H9 (cell line): Measurements from ENCODE around the gene HOXC11. TPM values are rescaled to one million over a fixed set of nuclear protein-coding genes. Genes with fewer than 3 reads are reported as not detected.

Experiments
- DNase-seq: peaks from one replicate; pipeline ENCODE4 v3.0.0-alpha.2; 2017
- H2AFZ ChIP-seq: one replicate; pipeline ENCODE4 v1.6.1; 2013; ENCODE audit warnings: mild to moderate bottlenecking, low read length, control low read depth, moderate library complexity
- H2AK5ac ChIP-seq: 2 replicates; pipeline ENCODE4 v1.6.1; 2013; ENCODE audit warnings: low read length, control low read depth, mixed read lengths; ENCODE audit not compliant: insufficient read length
- H2BK120ac ChIP-seq: one replicate; pipeline ENCODE4 v1.6.1; 2013; ENCODE audit warnings: low read depth, mild to moderate bottlenecking, low read length, control low read depth, inconsistent platforms; ENCODE audit not compliant: poor library complexity, severe bottlenecking
- H2BK12ac ChIP-seq: 2 replicates; pipeline ENCODE4 v1.6.1; 2013; ENCODE audit warnings: low read length, control low read depth, mixed read lengths, low read depth; ENCODE audit not compliant: insufficient read length
- H2BK15ac ChIP-seq: 2 replicates; pipeline ENCODE4 v1.6.1; 2013; ENCODE audit warnings: low read depth, low read length, control low read depth
- H2BK20ac ChIP-seq: one replicate; pipeline ENCODE4 v1.6.1; 2013; ENCODE audit warnings: low read depth, mild to moderate bottlenecking, low read length, control low read depth, inconsistent platforms; ENCODE audit not compliant: poor library complexity, severe bottlenecking
- H2BK5ac ChIP-seq: 2 replicates; pipeline ENCODE4 v1.6.1; 2013; ENCODE audit warnings: low read length, control low read depth, mixed read lengths; ENCODE audit not compliant: insufficient read length
- H3K14ac ChIP-seq: 2 replicates; pipeline ENCODE4 v1.6.1; 2013; ENCODE audit warnings: low read length, control low read depth; ENCODE audit not compliant: insufficient read depth
- H3K18ac ChIP-seq: 2 replicates; pipeline ENCODE4 v1.6.1; 2013; ENCODE audit warnings: low read depth, mild to moderate bottlenecking, mixed read lengths, low read length, control low read depth; ENCODE audit not compliant: insufficient read length
- H3K23ac ChIP-seq: 2 replicates; pipeline ENCODE4 v1.6.1; 2013; ENCODE audit warnings: low read length, control low read depth, mixed read lengths, low read depth; ENCODE audit not compliant: insufficient read length
- H3K23me2 ChIP-seq: 2 replicates; pipeline ENCODE4 v1.6.1; 2013; ENCODE audit warnings: low read depth, mild to moderate bottlenecking, mixed read lengths, low read length, control low read depth; ENCODE audit not compliant: insufficient read length, poor library complexity, severe bottlenecking
- H3K27ac ChIP-seq: 2 replicates; pipeline ENCODE4 v1.5.1; 2013; ENCODE audit warnings: low read length, control low read depth, mixed read lengths, low read depth; ENCODE audit not compliant: insufficient read length
- H3K27me3 ChIP-seq: 2 replicates; pipeline ENCODE4 v1.6.1; 2013; ENCODE audit warnings: low read length, control low read depth, inconsistent platforms; ENCODE audit not compliant: insufficient read depth
- H3K4ac ChIP-seq: 2 replicates; pipeline ENCODE4 v1.6.1; 2013; ENCODE audit warnings: low read depth, mild to moderate bottlenecking, control low read depth, inconsistent platforms, low read length, moderate library complexity
- H3K4me1 ChIP-seq: 2 replicates; pipeline ENCODE4 v1.6.1; 2013; ENCODE audit warnings: low read length, control low read depth, inconsistent platforms; ENCODE audit not compliant: insufficient read depth
- H3K4me2 ChIP-seq: 2 replicates; pipeline ENCODE4 v1.6.1; 2013; ENCODE audit warnings: low read length, control low read depth, mixed read lengths; ENCODE audit not compliant: insufficient read length, insufficient read depth
- H3K56ac ChIP-seq: 2 replicates; pipeline ENCODE4 v1.6.1; 2013; ENCODE audit warnings: low read depth, mild to moderate bottlenecking, mixed read lengths, low read length, control low read depth; ENCODE audit not compliant: insufficient read length
- H3K79me1 ChIP-seq: 2 replicates; pipeline ENCODE4 v1.6.1; 2013; ENCODE audit warnings: low read depth, mild to moderate bottlenecking, moderate library complexity, low read length, control low read depth, inconsistent platforms; ENCODE audit not compliant: insufficient read depth, poor library complexity, severe bottlenecking
- H3K79me2 ChIP-seq: 2 replicates; pipeline ENCODE4 v1.6.1; 2013; ENCODE audit warnings: low read length, control low read depth, inconsistent platforms; ENCODE audit not compliant: insufficient read depth
- H3K9ac ChIP-seq: 2 replicates; pipeline ENCODE4 v1.6.1; 2013; ENCODE audit warnings: low read length, control low read depth, mixed read lengths; ENCODE audit not compliant: insufficient read length; ENCODE audit errors: extremely low read depth
- H3K9me3 ChIP-seq: one replicate; pipeline ENCODE4 v1.6.1; 2013; ENCODE audit warnings: low read depth, low read length, inconsistent platforms; ENCODE audit not compliant: control insufficient read depth
- H3T11ph ChIP-seq: one replicate; pipeline ENCODE4 v1.6.1; 2013; ENCODE audit warnings: mild to moderate bottlenecking, low read length, control low read depth, inconsistent platforms
- H4K20me1 ChIP-seq: one replicate; pipeline ENCODE4 v1.6.1; 2013; ENCODE audit not compliant: control insufficient read depth, insufficient read length, insufficient read depth
- H4K5ac ChIP-seq: 2 replicates; pipeline ENCODE4 v1.6.1; 2013; ENCODE audit warnings: low read depth, mild to moderate bottlenecking, mixed read lengths, low read length, control low read depth; ENCODE audit not compliant: insufficient read length
- H4K8ac ChIP-seq: replicated peaks from 2 replicates; pipeline ENCODE4 v1.6.1; 2013; ENCODE audit warnings: low read length, control low read depth, mixed read lengths, low read depth; ENCODE audit not compliant: insufficient read length
- H4K91ac ChIP-seq: 2 replicates; pipeline ENCODE4 v1.6.1; 2013; ENCODE audit warnings: low read depth, mild to moderate bottlenecking, moderate library complexity, mixed read lengths, low read length, control low read depth; ENCODE audit not compliant: insufficient read length
- H3K27ac Mint-ChIP-seq, 3 experiments: 2 replicates in 2 of 3; 3 replicates in 1 of 3; pipeline ENCODE4 v1.8.0; 2020 to 2021; ENCODE audit warnings: mixed read lengths in 3 of 3, mild to moderate bottlenecking in 1 of 3, moderate library complexity in 1 of 3
- H3K27me3 Mint-ChIP-seq: 2 replicates; pipeline ENCODE4 v1.8.0; 2021; ENCODE audit warnings: low read depth, mild to moderate bottlenecking, moderate library complexity, mixed read lengths
- H3K36me3 Mint-ChIP-seq, 3 experiments: 2 replicates in 2 of 3; 3 replicates in 1 of 3; pipeline ENCODE4 v1.8.0; 2020 to 2021; ENCODE audit warnings: low read depth in 3 of 3, mixed read lengths in 3 of 3; ENCODE audit not compliant: insufficient read depth in 1 of 3
- H3K4me1 Mint-ChIP-seq, 2 experiments: 2 replicates each; pipeline ENCODE4 v1.8.0; 2020; ENCODE audit warnings: mixed read lengths in 2 of 2
- H3K4me3 Mint-ChIP-seq, 2 experiments: 2 replicates in 1 of 2; 3 replicates in 1 of 2; pipeline ENCODE4 v1.8.0; 2020 to 2021; ENCODE audit warnings: mild to moderate bottlenecking in 2 of 2, mixed read lengths in 2 of 2, moderate library complexity in 1 of 2
- H3K9me3 Mint-ChIP-seq, 2 experiments: 2 replicates in 1 of 2; 3 replicates in 1 of 2; pipeline ENCODE4 v1.8.0; 2020; ENCODE audit warnings: mild to moderate bottlenecking in 2 of 2, mixed read lengths in 2 of 2, moderate library complexity in 1 of 2
- CTCF ChIP-seq: fragments of 200-600 bp; sonication (generic); conservative IDR thresholded peaks from 3 replicates; pipeline ENCODE4 v1.8.0; 2021; ENCODE audit warnings: antibody characterized with exemption, mild to moderate bottlenecking
- WGBS: extraction: QIAGEN DNeasy Blood & Tissue Kit; methylation state at CpG from one replicate; pipeline ENCODE4 v1.1.7; 2013; ENCODE audit warnings: missing lambda C conversion rate, low lambda C conversion rate, mixed read lengths; ENCODE audit not compliant: insufficient read length; ENCODE audit errors: extremely low coverage; 5-methylcytosine and 5-hydroxymethylcytosine counted together
- total RNA-seq: library from RNA; stranded (reverse); gene quantifications from 2 replicates; pipeline ENCODE4 v1.2.1, GENCODE V29; 2021

HOXC11 gene
- total RNA-seq, 1 experiment from 2014 or later, result not detected

- Histone ChIP-seq H2BK20ac (no peak overlapping the region), H3K27me3 (peaks cover 98% of the 10 kb centered on the region), H4K5ac (no peak overlapping the region), H2BK12ac (no peak overlapping the region), H3K9ac (no peak overlapping the region), H3K27ac (no peak overlapping the region), H3K79me2 (no peaks in the 10 kb centered on the region), H3K18ac (no peak overlapping the region), H3K79me1 (no peaks in the 10 kb centered on the region), H3K23me2 (no peaks in the 10 kb centered on the region), H3K23ac (no peak overlapping the region), H2AFZ (no peak overlapping the region), H3K4me1 (no peaks in the 10 kb centered on the region), H4K20me1 (no peaks in the 10 kb centered on the region), H4K91ac (no peak overlapping the region), H3K56ac (no peak overlapping the region), H2BK120ac (no peak overlapping the region), H3T11ph (no peak overlapping the region), H3K9me3 (no peaks in the 10 kb centered on the region), H2BK15ac (no peak overlapping the region), H2AK5ac (no peak overlapping the region), H3K4me2 (no peak overlapping the region), H3K4ac (no peak overlapping the region), H2BK5ac (no peak overlapping the region), H4K8ac (no peak overlapping the region), H3K14ac (no peak overlapping the region)
- no peak overlapping the region; a peak in 1 of 5 replicates for H3K4me3 Mint-ChIP-seq
- no peak for TF ChIP-seq CTCF
- DNase-seq, result no peak
- peaks cover 3 to 11% of the 10 kb centered on the region in 2 experiments; a peak in 3 of 5 replicates for H3K9me3 Mint-ChIP-seq
- peaks cover 100% of the 10 kb centered on the region for H3K27me3 Mint-ChIP-seq
- peaks cover 0 to 2% (median 0%) of the 10 kb centered on the region in 3 experiments; a peak in 1 of 7 replicates for H3K36me3 Mint-ChIP-seq
- WGBS, result no CpG with 5 or more reads among the region's 7 CpGs
- peaks cover 14 to 22% of the 10 kb centered on the region in 2 experiments for H3K4me1 Mint-ChIP-seq
- no peak overlapping the region for H3K27ac Mint-ChIP-seq
These were observed 52.8 kb downstream of the HOXC11 start for GRCh38 chr12:54025499-54026405.
